ENCODE results near the gene IMPG2. TPM values are rescaled to one million over a fixed set of nuclear protein-coding genes. Genes with fewer than 3 reads are reported as not detected.

Gene IMPG2
- total RNA-seq, 1 donor = 0.36 TPM

DNA sequence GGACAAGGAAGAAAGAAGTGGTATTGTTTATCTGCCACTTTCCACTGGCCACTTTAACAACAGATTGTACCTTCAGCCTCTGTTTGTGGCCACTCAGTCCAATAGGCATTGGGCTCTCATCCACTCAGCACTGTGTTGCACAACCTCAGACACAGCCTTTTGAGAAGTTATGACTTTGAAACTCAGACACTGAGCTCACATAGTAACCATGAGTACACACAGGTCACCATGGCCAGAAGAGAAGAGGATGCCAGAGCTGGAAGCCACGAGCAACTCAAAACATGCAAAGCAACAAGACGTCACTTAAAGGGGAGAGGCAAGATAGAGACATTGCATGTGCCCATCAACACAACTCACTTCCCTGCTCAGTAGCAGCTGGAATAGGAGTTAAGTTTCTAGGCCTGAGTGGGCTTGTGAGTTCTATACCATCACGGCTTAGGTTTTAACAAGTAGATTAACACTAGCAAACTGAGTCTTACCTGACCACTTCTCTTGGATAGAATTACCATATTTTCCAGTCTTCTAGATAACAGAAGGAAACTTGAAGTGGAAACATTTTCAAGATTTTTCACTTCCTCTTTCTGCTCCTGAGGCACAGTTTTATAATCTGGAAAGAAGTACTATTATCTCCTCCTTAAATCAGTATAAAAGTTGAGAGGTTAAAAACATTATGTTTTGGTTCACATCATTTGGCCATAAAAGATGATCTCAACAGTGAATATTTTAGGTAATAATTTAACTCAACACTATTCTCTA is 103.5 kb downstream of the IMPG2 start:
- Histone ChIP-seq H3K4me2 (ENCODE audit: insufficient read depth, low read length) (no peak overlapping the region), H3K9me3 (ENCODE audit: low read depth, low read length) (peaks cover 4% of the 10 kb centered on the region), H3K36me3 (ENCODE audit: insufficient read depth, low read length) (no peaks in the 10 kb centered on the region), H3K4me3 (ENCODE audit: insufficient read depth, low read length) (no peak overlapping the region), H3K27me3 (ENCODE audit: insufficient read depth, low read length) (no peaks in the 10 kb centered on the region), H4K20me1 (ENCODE audit: insufficient read depth, low read length) (no peaks in the 10 kb centered on the region), H3K27ac (ENCODE audit: low read depth, low read length) (no peak overlapping the region), H3K4me1 (ENCODE audit: insufficient read depth, low read length) (no peaks in the 10 kb centered on the region), H3K79me2 (ENCODE audit: insufficient read depth, low read length) (no peaks in the 10 kb centered on the region), H2AFZ (ENCODE audit: low read length) (no peak overlapping the region)
- DNase-seq (ENCODE audit: insufficient read length, low spot score, missing footprints) = no peak
- TF ChIP-seq, protein P1, sequence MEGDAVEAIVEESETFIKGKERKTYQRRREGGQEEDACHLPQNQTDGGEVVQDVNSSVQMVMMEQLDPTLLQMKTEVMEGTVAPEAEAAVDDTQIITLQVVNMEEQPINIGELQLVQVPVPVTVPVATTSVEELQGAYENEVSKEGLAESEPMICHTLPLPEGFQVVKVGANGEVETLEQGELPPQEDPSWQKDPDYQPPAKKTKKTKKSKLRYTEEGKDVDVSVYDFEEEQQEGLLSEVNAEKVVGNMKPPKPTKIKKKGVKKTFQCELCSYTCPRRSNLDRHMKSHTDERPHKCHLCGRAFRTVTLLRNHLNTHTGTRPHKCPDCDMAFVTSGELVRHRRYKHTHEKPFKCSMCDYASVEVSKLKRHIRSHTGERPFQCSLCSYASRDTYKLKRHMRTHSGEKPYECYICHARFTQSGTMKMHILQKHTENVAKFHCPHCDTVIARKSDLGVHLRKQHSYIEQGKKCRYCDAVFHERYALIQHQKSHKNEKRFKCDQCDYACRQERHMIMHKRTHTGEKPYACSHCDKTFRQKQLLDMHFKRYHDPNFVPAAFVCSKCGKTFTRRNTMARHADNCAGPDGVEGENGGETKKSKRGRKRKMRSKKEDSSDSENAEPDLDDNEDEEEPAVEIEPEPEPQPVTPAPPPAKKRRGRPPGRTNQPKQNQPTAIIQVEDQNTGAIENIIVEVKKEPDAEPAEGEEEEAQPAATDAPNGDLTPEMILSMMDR (IDR thresholded peaks at IDR 0.05; ENCODE audit: extremely low read depth, low read depth, low read length) = no peak

DNA sequence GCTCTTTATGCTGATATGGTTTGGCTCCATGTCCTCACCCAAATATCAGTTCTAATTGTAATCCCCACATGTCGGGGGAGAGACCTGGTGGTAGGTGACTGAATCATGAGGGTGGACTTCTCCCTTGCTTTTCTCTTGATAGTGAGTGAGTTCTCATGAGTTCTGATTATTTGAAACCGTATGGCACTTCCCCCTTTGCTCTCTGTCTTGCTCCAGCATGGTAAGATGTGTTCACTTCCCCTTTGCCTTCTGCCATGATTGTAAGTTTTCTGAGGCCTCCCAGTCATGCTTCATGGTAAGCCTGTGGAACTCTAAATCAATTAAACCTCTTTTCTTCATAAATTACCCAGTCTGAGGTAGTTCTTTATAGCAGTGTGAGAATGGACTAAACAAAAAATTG is 107.6 kb downstream of the IMPG2 start:
- Histone ChIP-seq H3K36me3 (ENCODE audit: insufficient read depth, low read length) (no peaks in the 10 kb centered on the region), H3K4me1 (ENCODE audit: insufficient read depth, low read length) (no peaks in the 10 kb centered on the region), H2AFZ (ENCODE audit: low read length) (no peak overlapping the region), H3K4me2 (ENCODE audit: insufficient read depth, low read length) (no peak overlapping the region), H3K79me2 (ENCODE audit: insufficient read depth, low read length) (no peaks in the 10 kb centered on the region), H3K27ac (ENCODE audit: low read depth, low read length) (no peak overlapping the region), H3K4me3 (ENCODE audit: insufficient read depth, low read length) (no peak overlapping the region), H4K20me1 (ENCODE audit: insufficient read depth, low read length) (no peaks in the 10 kb centered on the region), H3K27me3 (ENCODE audit: insufficient read depth, low read length) (no peaks in the 10 kb centered on the region), H3K9me3 (ENCODE audit: low read depth, low read length) (peaks cover 3% of the 10 kb centered on the region)
- no peak for DNase-seq (ENCODE audit: insufficient read length, low spot score, missing footprints)
- TF ChIP-seq, protein P1 (IDR thresholded peaks at IDR 0.05; ENCODE audit: extremely low read depth, low read depth, low read length) = no peak

DNA sequence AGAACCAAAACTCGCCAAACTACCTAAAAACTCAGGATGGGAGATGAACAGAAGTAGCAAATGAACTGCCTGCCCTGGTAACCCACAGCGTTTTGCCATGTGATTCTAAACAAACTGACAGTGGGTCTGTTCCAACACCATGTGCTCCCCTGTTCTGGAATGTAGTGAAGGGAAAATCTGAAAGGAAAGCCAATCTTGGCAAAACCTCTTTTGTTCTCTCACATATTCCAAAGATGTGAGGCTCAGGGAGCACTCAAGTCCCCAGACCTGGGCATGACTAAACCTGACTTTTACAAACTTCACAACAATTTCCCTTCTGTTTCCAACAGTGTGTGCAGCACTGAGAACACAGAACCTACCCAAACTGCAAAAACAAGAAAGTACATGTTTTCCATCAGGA is 116.1 kb downstream of the IMPG2 start:
- Histone ChIP-seq H3K4me3 (ENCODE audit: insufficient read depth, low read length) (no peak overlapping the region), H3K9me3 (ENCODE audit: low read depth, low read length) (no peaks in the 10 kb centered on the region), H3K79me2 (ENCODE audit: insufficient read depth, low read length) (no peaks in the 10 kb centered on the region), H3K36me3 (ENCODE audit: insufficient read depth, low read length) (no peaks in the 10 kb centered on the region), H2AFZ (ENCODE audit: low read length) (no peak overlapping the region), H3K4me1 (ENCODE audit: insufficient read depth, low read length) (peaks cover 7% of the 10 kb centered on the region), H4K20me1 (ENCODE audit: insufficient read depth, low read length) (no peaks in the 10 kb centered on the region), H3K27ac (ENCODE audit: low read depth, low read length) (no peak overlapping the region), H3K4me2 (ENCODE audit: insufficient read depth, low read length) (no peak overlapping the region), H3K27me3 (ENCODE audit: insufficient read depth, low read length) (no peaks in the 10 kb centered on the region)
- TF ChIP-seq, protein P1 (IDR thresholded peaks at IDR 0.05; ENCODE audit: extremely low read depth, low read depth, low read length) = no peak
- DNase-seq (ENCODE audit: insufficient read length, low spot score, missing footprints) = no peak

DNA sequence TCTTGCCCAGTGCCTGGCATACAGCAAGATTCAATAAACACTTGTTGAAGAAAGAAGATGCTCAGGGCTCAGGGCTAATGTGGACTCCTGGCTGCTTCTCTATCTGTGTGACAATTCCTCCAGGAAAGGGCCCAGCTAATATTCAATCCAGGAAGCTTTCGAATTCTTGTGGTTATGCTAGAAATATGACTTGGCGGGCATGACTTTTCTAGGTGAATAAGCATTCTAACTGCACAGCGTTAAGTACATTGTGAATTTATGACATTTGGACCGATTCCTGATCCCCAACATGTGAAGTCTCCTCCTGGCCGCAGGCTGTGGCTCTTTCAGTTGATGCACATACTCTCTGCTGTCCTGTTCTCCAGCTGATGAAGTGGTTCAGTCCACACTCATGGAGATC is 117.0 kb downstream of the IMPG2 start:
- H3K27ac ChIP-seq (ENCODE audit: low read depth, low read length) = no peak overlapping the region
- no peaks in the 10 kb centered on the region for H3K27me3 ChIP-seq (ENCODE audit: insufficient read depth, low read length)
- peak overlapping the region; percentile 18 for H2AFZ ChIP-seq (ENCODE audit: low read length)
- H3K36me3 ChIP-seq (ENCODE audit: insufficient read depth, low read length) = no peaks in the 10 kb centered on the region
- H3K4me3 ChIP-seq (ENCODE audit: insufficient read depth, low read length) = no peak overlapping the region
- peak overlapping the region; percentile 16 for H3K4me2 ChIP-seq (ENCODE audit: insufficient read depth, low read length)
- H3K79me2 ChIP-seq (ENCODE audit: insufficient read depth, low read length) = no peaks in the 10 kb centered on the region
- TF ChIP-seq, protein P1 (IDR thresholded peaks at IDR 0.05; ENCODE audit: extremely low read depth, low read depth, low read length) = no peak
- H3K4me1 ChIP-seq (ENCODE audit: insufficient read depth, low read length) = peaks cover 7% of the 10 kb centered on the region
- DNase-seq (ENCODE audit: insufficient read length, low spot score, missing footprints) = peak; percentile 80
- H3K9me3 ChIP-seq (ENCODE audit: low read depth, low read length) = no peaks in the 10 kb centered on the region
- H4K20me1 ChIP-seq (ENCODE audit: insufficient read depth, low read length) = no peaks in the 10 kb centered on the region
